ENCODE measurements around the gene CYTIP.

- TF ChIP-seq CTCF (IDR thresholded peaks at IDR 0.05) (no peak), EZH2phosphoT487 (IDR thresholded peaks at IDR 0.05) (no peak), EZH2 (IDR thresholded peaks at IDR 0.05) (no peak)
These were observed 16.6 kb downstream of the CYTIP start for GRCh38 chr2:157427003-157427921.
